OCI-LY3 (cell line): ENCODE measurements around the gene ZMIZ1.

ENCODE experiments used
- EZH2phosphoT487 ChIP-seq: fragments of 200-600 bp; shearing (Covaris generic); IDR thresholded peaks from 2 replicates; pipeline ENCODE4 v1.6.1; 2018; ENCODE audit warnings: antibody characterized with exemption, mixed run types, low read depth
- TF ChIP-seq, protein P1 (sequence below): fragments of 200-600, 300-600 bp; sonication (generic); IDR thresholded peaks from 2 replicates; pipeline ENCODE4 v1.5.1; 2014; ENCODE audit warnings: antibody characterized with exemption, low read length, low read depth

DNA sequence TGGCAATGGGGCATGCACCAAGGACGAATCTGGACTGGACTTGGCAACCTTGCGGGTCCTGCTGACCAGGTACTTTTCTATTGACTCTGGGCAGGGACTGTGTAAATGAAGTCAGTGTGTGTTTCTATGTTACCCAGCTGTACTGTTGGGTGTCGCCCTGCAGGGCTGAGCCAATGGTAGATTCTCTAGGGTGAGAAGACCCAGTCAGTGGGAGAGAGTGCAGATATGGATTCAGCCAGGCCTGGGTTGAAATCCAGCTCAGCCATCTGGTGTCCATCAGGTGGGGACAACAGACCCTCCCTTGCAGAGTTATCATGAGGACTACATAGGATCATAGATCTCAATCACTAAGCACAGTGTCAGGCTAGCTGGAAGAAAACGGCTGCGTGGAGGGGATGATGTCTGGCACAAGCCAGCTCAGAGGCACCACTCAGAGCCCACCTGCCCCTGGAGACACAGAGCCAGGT, 273.6 kb downstream of the ZMIZ1 start:
- TF ChIP-seq, protein P1, sequence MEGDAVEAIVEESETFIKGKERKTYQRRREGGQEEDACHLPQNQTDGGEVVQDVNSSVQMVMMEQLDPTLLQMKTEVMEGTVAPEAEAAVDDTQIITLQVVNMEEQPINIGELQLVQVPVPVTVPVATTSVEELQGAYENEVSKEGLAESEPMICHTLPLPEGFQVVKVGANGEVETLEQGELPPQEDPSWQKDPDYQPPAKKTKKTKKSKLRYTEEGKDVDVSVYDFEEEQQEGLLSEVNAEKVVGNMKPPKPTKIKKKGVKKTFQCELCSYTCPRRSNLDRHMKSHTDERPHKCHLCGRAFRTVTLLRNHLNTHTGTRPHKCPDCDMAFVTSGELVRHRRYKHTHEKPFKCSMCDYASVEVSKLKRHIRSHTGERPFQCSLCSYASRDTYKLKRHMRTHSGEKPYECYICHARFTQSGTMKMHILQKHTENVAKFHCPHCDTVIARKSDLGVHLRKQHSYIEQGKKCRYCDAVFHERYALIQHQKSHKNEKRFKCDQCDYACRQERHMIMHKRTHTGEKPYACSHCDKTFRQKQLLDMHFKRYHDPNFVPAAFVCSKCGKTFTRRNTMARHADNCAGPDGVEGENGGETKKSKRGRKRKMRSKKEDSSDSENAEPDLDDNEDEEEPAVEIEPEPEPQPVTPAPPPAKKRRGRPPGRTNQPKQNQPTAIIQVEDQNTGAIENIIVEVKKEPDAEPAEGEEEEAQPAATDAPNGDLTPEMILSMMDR: no peak
- TF ChIP-seq EZH2phosphoT487: no peak
